ENCODE data around the gene FOXC1. TPM values are rescaled to one million over a fixed set of nuclear protein-coding genes. Genes with fewer than 3 reads are reported as not detected.

The FOXC1 gene
- total RNA-seq, 1 donor from 2014 or later: 0.45 TPM

GRCh38 chr6:1597121-1597744 lies 12.5 kb upstream of the FOXC1 start:
- H3K4me3 ChIP-seq: no peak overlapping the region
- peaks cover 13% of the 10 kb centered on the region for H3K4me1 ChIP-seq
- Mint-ChIP-seq H3K27me3 (ENCODE audit: insufficient read depth, low read depth) (peaks cover 8% of the 10 kb centered on the region), H3K36me3 (no peaks in the 10 kb centered on the region), H3K9me3 (no peaks in the 10 kb centered on the region), H3K4me3 (no peak overlapping the region), H3K27ac (no peak overlapping the region), H3K4me1 (peaks cover 19% of the 10 kb centered on the region)
- no peaks in the 10 kb centered on the region for H3K36me3 ChIP-seq
- H3K27me3 ChIP-seq: peaks cover 43% of the 10 kb centered on the region
- no peak for DNase-seq (ENCODE audit: low spot score)
- TF ChIP-seq CTCF (IDR thresholded peaks at IDR 0.05) (no peak), EZH2phosphoT487 (IDR thresholded peaks at IDR 0.05) (no peak), EZH2 (IDR thresholded peaks at IDR 0.05) (no peak)
- H3K79me2 ChIP-seq (ENCODE audit: low read depth): no peaks in the 10 kb centered on the region
- peak overlapping the region; percentile 68 for H2AFZ ChIP-seq (replicated peaks)
- H3K27ac ChIP-seq: no peak overlapping the region
- peak overlapping the region; percentile 51 for H3K4me2 ChIP-seq
- H3F3A ChIP-seq (ENCODE audit: low read depth): no peaks in the 10 kb centered on the region
- no peaks in the 10 kb centered on the region for H4K20me1 ChIP-seq (ENCODE audit: low read depth)
- H3K9me3 ChIP-seq (ENCODE audit: low read depth): no peaks in the 10 kb centered on the region
- H3K9ac ChIP-seq: no peak overlapping the region

GRCh38 chr6:1597924-1598323 lies 11.8 kb upstream of the FOXC1 start:
- no peak overlapping the region for H3K9ac ChIP-seq
- Mint-ChIP-seq H3K4me3 (no peak overlapping the region), H3K27ac (no peak overlapping the region), H3K27me3 (ENCODE audit: insufficient read depth, low read depth) (peaks cover 11% of the 10 kb centered on the region), H3K4me1 (peaks cover 24% of the 10 kb centered on the region), H3K36me3 (no peaks in the 10 kb centered on the region), H3K9me3 (no peaks in the 10 kb centered on the region)
- H3K27ac ChIP-seq: no peak overlapping the region
- peaks cover 13% of the 10 kb centered on the region for H3K4me1 ChIP-seq
- no peak overlapping the region for H3K4me2 ChIP-seq
- H3K27me3 ChIP-seq: peaks cover 50% of the 10 kb centered on the region
- no peaks in the 10 kb centered on the region for H3K36me3 ChIP-seq
- H3F3A ChIP-seq (ENCODE audit: low read depth): no peaks in the 10 kb centered on the region
- H2AFZ ChIP-seq (replicated peaks): no peak overlapping the region
- H3K4me3 ChIP-seq: no peak overlapping the region
- no peaks in the 10 kb centered on the region for H4K20me1 ChIP-seq (ENCODE audit: low read depth)
- no peak for TF ChIP-seq EZH2phosphoT487 (IDR thresholded peaks at IDR 0.05)
- no peak for TF ChIP-seq EZH2 (IDR thresholded peaks at IDR 0.05)
- no peak for TF ChIP-seq CTCF (IDR thresholded peaks at IDR 0.05)
- no peaks in the 10 kb centered on the region for H3K79me2 ChIP-seq (ENCODE audit: low read depth)
- DNase-seq (ENCODE audit: low spot score): no peak
- H3K9me3 ChIP-seq (ENCODE audit: low read depth): no peaks in the 10 kb centered on the region

- H3K36me3 Mint-ChIP-seq: no peaks in the 10 kb centered on the region
- Histone ChIP-seq H3K9me3 (ENCODE audit: low read depth) (no peaks in the 10 kb centered on the region), H3K4me2 (no peak overlapping the region), H3K79me2 (ENCODE audit: low read depth) (no peaks in the 10 kb centered on the region), H3K4me3 (no peak overlapping the region), H2AFZ (replicated peaks) (no peak overlapping the region), H3K27me3 (peaks cover 52% of the 10 kb centered on the region), H4K20me1 (ENCODE audit: low read depth) (no peaks in the 10 kb centered on the region), H3K36me3 (no peaks in the 10 kb centered on the region), H3F3A (ENCODE audit: low read depth) (no peaks in the 10 kb centered on the region), H3K27ac (no peak overlapping the region), H3K9ac (no peak overlapping the region), H3K4me1 (peaks cover 13% of the 10 kb centered on the region)
- DNase-seq (ENCODE audit: low spot score): no peak
- no peaks in the 10 kb centered on the region for H3K9me3 Mint-ChIP-seq
- no peak overlapping the region for H3K4me3 Mint-ChIP-seq
- H3K27me3 Mint-ChIP-seq (ENCODE audit: insufficient read depth, low read depth): peaks cover 11% of the 10 kb centered on the region
- no peak overlapping the region for H3K27ac Mint-ChIP-seq
- peaks cover 29% of the 10 kb centered on the region for H3K4me1 Mint-ChIP-seq
- TF ChIP-seq EZH2phosphoT487 (IDR thresholded peaks at IDR 0.05) (no peak), EZH2 (IDR thresholded peaks at IDR 0.05) (no peak), CTCF (IDR thresholded peaks at IDR 0.05) (no peak)
These were observed 11.3 kb upstream of the FOXC1 start for GRCh38 chr6:1598433-1598832.

All from neural progenitor cell (in vitro differentiated cells).